HL-60/S4 treated with phorbol 12-myristate 13-acetate at 8.2 ng/mL for 4 days and 3 days (cell line): ENCODE data around the gene IGSF22.

Experiments
- in situ Hi-C: fragments of 300-500 bp; cut with MboI; formaldehyde crosslinking; loops from 2 replicates; pipeline ENCODE4 v1.15.0; 2022; ENCODE audit warnings: low sequenced_read_pairs

IGSF22 gene

GRCh38 chr11:18715476-18715875 is 10.5 kb downstream of the IGSF22 start:
- in situ Hi-C loops = no loop called here

- in situ Hi-C loops = no loop called here
Measured at GRCh38 chr11:18714443-18714780, 11.6 kb downstream of the IGSF22 start.

- in situ Hi-C loops = no loop called here
Measured at GRCh38 chr11:18713646-18714442, 12.1 kb downstream of the IGSF22 start.

GRCh38 chr11:18710545-18710944 is 15.4 kb downstream of the IGSF22 start:
- in situ Hi-C loops = no loop called here

GRCh38 chr11:18709414-18709813 is 16.6 kb downstream of the IGSF22 start:
- in situ Hi-C loops = no loop called here

- in situ Hi-C loops = no loop called here
Measured at GRCh38 chr11:18707811-18708340, 18.1 kb downstream of the IGSF22 start.

- in situ Hi-C loops = no loop called here
Measured at GRCh38 chr11:18706330-18707243, 19.4 kb downstream of the IGSF22 start.

DNA sequence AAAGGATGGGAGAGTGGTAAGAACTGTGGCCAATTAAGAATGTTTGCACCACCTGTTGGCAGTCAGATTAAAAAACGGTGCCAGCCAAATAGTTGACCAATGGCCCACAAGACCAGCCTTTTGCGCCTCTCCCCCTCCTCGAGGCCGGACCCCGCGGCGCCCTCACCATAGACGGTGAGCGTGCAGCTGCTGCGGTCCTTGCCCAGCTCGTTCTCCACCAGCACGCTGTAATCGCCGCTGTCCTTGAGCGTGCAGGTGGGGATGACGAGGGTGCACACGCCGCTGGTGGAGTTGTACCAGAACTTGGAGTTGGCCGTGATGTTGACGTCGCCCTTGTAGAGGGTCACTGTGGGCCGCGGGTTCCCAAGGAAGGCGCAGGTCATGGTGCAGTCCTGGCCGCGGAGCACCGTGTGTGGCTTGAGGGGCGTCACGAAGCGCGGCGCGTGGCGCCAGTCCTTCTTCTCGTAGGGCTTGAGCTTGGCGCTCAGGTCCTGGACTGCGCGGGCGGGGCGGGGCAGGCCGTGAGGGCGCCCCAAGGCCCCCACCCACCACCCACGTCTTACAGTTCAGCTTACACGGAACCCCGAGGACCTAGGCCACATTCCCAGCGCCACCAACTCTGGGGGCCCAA is 20.2 kb downstream of the IGSF22 start:
- in situ Hi-C loops = no loop called here

- in situ Hi-C loops = no loop called here
Measured at GRCh38 chr11:18704698-18705097, 21.3 kb downstream of the IGSF22 start.

DNA sequence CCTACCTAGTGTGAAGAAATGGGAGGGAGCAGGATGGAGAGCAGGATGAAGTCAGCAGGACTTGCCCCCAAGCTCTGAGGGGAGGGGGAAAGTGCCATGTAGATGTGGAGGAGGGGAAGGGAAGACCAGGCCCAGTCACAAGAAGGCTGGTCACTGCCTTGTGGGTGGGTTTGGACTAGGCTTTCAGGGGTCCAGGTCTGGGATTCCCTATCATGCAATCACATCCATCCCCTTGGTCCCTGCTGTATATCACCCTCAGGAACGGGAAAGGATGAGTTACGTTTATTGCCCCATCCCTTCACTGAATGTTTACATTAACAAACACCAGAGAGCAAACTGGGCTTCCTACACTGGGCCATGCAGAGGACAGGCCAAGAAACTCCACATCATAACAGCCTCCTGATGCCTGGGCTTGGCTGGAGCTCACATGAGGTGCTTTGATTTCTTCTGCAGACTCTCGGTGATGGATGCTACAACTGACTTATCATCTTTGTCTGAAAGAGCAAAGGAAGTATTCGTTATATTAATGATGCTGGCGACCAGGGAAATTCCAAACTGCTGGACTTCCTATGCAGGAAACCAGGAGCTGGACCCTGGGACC is 21.8 kb downstream of the IGSF22 start:
- in situ Hi-C loops = no loop called here

GRCh38 chr11:18703001-18703763 is 22.8 kb downstream of the IGSF22 start:
- in situ Hi-C loops = no loop called here

- in situ Hi-C loops = no loop called here
Measured at GRCh38 chr11:18701614-18702216, 24.3 kb downstream of the IGSF22 start.

- in situ Hi-C loops = no loop called here
Measured at GRCh38 chr11:18700872-18701271, 25.1 kb downstream of the IGSF22 start.

DNA sequence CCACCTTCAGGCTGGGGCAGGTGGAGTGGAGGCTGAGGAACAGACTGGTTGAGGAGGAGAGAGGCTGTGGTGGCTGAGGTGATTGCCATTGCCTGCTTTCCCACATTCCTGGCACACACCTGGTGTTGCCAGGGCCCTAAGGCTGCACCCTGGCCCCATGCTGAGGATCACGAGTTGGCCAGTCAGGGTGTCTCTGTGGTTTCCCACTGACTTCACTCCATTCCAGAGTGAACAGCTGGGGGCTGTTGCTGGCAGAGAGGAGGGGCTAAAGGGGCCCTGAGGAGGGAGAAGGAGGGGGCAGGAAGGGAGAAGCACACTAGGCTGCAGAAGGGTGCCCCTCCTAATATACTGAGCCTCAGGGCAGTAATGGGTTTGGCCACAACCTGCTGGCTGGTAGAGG is 25.6 kb downstream of the IGSF22 start:
- in situ Hi-C loops = no loop called here

DNA sequence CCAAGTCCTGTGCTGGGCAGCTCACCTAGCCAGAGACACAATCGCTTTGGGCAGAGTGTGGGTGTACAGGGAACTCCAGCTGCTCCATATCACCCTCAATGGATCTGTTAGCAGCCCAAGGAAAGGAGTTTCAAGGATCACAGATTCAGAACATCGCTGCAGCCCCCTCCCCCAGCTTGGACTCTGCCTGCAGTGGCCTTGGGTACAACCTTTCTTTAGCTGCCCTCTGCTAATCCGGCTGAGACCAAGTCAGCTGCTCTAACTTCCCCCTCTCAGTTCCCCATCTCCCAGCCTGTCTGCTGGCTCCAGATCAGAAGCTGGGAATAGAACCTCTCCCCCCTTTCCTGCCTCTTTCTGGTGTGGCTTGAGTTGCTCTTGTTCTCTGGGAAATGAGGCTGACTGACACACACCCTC is 26.1 kb downstream of the IGSF22 start:
- in situ Hi-C loops = no loop called here

GRCh38 chr11:18699269-18699596 is 26.8 kb downstream of the IGSF22 start:
- in situ Hi-C loops = no loop called here

GRCh38 chr11:18698341-18699268 is 27.4 kb downstream of the IGSF22 start, which contains the start of gene TMEM86A:
Gene TMEM86A (plus strand): TSS chr11:18698779. CDS start chr11:18698887, 108 bp downstream.
- in situ Hi-C loops = no loop called here

DNA sequence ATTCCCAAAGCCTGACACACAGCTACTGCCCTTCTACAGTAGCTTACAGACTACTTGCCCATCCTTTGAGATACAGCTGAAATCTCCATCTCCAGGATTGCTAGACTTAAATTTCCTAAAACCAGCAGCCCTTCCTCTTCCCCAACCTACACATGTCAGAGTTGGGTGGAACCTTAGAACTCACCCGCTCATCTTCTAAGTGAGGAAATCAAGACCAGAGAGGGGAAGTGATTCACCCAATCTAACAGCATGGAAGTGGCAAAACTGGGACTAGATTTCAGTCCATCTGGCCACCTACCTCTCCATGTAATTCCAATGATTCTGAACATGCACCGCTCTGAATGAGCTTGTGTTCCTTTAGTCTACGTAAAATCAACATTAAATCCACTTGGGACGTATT is 28.4 kb downstream of the IGSF22 start:
- in situ Hi-C loops = no loop called here
